NCI-H510A treated with DMSO at 0.1 percent for 48 hours (cell line): ENCODE results near the gene ID2.

Experiments used
- DNase-seq: peaks from one replicate; lab custom pipeline; 2025; lab: John Stamatoyannopoulos, UW

Gene ID2, protein sequence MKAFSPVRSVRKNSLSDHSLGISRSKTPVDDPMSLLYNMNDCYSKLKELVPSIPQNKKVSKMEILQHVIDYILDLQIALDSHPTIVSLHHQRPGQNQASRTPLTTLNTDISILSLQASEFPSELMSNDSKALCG

DNA sequence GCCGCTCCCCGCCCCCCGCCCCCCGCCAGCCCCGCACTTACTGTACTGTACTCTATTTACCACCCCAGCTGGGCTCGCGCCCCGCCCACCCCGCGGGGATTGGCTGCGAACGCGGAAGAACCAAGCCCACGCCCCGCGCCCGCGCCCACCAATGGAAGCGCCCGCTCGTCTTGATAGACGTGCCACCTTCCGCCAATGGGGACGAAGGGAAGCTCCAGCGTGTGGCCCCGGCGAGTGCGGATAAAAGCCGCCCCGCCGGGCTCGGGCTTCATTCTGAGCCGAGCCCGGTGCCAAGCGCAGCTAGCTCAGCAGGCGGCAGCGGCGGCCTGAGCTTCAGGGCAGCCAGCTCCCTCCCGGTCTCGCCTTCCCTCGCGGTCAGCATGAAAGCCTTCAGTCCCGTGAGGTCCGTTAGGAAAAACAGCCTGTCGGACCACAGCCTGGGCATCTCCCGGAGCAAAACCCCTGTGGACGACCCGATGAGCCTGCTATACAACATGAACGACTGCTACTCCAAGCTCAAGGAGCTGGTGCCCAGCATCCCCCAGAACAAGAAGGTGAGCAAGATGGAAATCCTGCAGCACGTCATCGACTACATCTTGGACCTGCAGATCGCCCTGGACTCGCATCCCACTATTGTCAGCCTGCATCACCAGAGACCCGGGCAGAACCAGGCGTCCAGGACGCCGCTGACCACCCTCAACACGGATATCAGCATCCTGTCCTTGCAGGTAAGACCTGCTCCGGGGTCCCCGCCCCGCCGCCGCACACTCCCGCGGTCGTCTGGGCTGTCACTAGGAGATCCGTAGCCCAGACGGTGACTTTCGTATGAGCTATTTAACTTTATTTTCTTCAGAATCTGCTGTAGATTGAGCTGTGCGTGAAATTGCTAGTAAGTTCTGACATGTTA lies at the start of gene ID2:
Gene ID2 (plus strand): TSS at position 271 of the 907 bp plus-strand sequence. CDS start 110 bp downstream, at position 381.
- DNase-seq: peak; percentile 95

DNA sequence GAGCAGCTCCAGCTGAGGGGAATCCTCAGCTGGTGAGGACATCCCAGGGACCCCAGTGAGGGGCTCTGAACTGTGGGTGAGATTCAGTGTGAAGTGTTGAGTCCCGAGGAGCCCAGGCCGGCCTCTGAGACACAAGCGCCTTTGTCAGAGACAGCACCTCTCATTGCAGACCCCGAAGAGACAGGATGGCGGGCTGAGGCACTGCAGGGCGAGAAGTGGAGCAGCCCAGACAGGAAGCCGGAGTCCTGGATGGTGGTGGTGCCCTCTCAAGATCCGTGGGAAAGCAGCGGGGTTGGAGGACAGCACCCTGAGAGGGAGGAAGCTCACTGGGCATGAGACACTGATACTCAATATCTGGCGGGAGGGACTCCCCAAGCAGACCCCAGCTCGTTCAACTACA lies 49.1 kb upstream of the ID2 start:
- no peak for DNase-seq

DNA sequence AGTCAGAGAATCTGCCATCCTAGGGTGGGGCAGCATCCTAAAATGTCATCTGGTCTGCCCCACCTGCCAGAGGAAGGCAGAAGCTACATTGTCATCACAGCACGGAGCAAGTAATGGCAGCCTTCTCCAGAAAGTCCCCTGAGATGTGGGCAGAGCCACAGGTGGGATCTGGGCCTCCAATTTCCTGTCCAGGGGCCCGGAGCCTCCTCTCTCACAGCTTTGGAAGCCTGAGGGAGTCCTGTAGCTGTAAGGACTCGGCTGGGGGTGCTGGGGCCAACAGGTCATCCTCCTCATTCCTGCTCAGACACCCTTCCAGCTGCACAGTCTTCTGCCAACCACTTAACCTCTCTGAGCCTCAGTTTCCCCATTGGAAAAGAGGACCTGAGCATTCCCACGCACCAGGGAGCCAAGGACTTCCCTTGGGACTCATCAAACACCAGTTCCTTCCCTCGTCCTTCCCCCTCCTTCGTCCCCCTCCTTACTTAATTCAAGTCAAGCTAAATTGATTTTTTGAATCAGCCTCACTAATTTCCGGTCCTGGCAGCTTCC lies 48.6 kb upstream of the ID2 start:
- DNase-seq: no peak

DNA sequence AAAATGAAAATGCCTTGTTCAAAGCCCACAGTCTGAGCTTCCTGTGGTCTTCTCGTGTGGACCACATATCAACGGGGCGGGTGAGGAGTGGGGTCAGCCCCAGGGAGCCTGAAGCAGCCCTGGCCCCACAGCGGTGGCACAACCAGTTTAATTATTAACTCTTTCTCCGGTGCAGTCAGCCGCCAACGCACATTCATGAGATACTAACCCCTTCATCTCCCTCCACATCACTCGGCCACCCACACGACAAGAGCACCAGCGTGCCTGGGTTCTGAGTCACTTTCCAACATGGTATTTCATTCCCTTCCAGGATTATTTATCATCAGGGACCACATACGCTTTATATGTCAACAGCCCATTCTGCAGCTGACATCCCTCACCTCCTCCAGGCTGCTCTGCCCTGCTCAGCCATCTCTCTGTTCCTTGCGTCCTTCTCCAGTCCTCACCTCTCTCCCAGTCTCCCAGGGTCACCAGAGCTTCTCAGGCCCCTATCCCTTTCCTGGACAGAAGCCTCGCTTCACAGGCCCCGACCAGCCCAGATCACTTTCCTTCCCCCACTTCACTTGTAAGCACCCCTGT lies 48.0 kb upstream of the ID2 start:
- DNase-seq: no peak

DNA sequence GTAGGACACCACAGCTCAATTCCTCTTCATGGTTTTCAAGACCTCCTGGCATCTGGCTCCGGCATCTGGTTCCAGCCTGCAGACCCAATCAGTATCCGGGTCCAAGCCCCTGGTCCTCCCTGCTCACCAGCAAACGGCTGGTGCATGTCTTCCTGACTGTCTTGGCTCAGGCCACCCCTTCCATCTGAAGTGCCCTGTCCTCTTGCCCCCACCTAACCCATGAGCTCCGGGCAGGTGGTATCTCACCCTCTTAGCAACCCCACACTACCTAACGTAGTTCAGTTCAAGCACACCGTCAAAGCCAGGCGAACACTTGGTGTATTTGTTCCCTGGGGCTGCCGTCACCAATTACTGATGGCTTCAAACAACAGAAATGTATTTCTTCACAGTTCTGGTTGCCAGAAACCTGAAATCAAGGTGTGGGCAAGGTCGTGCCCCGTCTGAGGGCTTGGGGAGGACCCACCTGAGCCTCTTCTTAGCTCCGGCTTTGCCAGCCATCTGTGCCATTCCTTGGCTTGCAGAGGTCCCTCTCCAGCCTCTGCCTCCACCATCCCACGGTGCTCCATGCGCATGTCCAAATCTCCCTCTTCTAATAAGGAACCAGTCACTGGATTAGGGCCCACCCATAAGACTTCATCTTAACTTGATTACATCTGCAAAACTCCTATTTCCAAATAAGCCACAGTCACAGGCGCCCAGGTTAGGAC lies 47.2 kb upstream of the ID2 start:
- DNase-seq: no peak

DNA sequence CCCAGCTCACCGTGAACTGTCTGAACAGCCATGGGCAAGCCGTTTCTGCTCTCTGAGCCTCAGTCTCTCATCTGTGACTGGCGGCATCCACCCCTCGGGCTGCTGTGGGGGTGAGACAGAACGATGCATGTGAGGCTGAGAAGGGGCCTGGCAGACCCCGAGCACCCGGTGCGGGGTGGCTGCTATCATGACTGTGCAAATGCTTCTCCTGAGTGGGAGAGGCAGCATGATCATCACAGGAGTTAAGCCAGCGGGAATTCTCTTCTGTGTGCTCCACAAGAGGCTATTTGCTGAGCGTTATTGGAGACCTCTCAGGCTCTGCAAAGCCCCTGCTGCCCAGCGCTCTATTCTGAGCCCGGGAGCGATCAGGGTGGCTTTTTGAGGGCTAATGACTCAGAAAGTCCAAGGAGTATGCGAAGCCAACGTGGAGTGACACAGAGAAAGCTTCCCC lies 45.8 kb upstream of the ID2 start:
- DNase-seq: no peak

DNA sequence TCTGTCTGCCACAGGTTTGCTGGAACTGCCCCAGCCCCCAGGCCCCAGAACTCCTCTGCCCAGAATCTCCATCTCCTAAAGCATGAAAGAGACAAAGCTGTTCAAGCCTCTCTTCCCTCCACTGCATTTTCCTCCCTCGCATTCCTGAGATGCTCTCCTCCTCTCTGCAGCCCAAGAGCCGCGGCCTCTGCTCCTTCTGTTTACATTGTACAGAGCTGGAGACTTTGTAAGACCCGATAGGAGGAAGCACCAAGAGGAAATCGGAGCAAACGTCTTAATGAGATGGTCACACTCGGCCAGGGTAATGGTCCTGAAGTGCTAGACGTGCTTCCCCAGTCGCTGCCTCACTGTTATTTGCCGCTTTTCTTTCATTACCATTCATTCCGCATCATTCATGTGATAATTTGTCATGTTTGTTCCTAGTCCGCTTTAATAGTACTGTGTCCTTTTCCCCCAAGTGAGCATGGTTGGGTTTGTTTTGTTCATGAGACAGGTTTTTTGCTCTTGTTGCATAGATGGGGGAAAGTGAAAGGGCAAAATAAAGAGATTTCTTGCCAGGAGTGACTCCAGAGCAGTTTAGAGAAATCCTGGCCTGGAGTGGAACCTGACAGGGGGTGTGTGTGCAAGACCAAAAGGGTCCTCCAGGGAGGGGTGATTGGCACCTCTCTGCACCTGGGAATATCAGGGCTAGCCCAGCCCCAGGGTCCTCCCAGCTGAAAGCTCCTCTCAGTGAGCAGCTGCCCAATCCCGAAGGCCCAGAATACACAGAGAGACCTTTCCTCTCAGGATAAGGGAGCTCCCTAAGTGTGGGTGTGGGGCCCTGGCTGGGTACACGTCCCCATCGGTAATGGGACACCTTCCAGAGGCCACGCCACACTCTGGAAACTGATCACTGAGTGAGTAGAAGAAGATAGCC lies 44.9 kb upstream of the ID2 start:
- DNase-seq: no peak

DNA sequence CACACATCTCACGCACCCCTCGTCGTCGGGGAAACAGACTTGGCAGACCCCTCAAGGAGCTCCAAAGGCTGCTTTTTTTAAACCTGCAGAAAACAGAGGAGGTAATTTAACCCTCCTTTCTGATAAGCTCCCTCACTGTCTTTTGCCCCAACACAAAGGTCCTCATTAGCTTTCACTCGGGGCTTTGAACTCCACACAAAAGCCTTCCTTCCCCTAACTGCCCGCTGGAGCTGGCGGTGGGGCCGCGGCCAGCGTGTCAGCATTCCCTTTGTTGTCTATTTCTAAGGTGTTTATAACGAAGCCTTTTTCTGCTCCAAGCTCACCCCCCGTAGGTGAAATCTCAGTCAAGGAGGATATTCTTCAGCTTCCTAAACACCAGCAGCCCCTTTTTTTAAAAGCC lies 43.5 kb upstream of the ID2 start:
- no peak for DNase-seq

DNA sequence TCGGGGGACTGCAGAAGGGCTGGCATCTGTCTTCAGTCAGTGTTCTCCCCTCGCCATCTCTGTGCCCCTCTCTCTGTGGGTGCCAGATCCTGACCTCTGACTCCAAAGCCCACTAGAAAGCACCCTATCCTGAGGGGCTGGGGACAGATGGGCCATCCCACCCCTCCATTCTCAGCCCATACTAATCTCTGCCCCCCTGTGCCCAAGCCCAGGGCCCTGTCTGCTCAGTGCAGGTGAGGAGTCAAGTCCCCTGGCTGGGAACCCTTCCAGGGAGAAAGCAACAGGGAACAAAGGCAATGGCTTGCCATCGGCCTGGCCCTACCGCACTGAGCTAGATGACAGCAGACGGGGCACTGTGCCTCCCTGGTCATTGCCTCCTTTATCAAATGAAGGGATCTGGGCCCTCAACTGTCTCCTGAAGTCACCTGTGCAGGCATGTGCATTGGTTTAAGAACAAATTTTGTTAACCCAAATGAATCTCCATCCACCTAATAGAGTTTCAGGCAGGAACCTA lies 42.7 kb upstream of the ID2 start:
- no peak for DNase-seq

DNA sequence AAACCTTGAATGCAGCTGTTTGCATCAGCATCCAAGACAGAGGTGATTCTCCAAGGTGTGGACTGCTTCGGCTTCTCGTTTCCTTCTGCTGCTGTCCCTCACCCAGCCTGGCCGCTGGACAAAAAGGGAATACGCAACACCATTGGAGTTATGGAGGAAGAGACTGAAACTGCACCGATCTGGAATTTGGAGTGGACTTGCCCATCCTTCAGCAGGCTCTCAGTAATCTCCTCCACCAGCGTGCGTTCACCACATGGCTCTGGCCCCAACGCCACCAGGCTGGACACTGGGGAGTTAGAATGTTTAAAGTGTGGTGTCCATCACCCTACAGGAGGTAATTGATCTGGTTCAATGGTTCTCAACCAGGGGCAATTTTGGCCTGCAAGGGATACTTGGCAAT lies 41.4 kb upstream of the ID2 start:
- no peak for DNase-seq

DNA sequence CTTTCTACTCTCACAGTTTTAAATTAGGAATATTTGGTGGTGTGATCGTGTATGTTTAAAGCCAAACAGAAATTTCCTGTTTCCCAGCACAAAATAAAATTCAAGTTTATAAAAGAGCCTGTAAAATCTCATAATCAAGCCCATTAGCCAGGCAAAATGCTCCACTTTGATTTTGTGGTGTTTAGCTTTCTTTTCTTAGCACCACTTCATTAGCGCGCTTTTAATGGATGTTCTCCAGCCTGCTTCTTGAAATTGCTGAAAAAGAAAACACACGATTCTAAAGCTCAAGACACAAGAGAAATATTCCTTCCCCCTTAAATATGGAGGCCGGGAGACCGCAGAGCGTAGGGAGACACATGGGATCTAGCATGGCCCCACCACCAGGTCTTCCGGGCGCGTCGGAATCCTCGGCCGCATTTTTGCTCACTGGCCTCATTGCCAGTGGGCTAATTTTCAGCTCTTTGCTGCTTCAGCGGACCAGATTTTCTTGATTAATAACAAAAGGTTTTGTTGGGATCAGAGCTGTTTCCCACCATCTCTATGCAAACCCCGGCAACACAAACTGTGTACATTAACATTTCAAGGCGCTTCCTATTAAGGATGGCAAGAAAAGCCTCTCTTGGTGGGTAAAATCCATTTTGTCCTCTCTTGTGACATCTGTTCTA lies 40.4 kb upstream of the ID2 start:
- DNase-seq: no peak

DNA sequence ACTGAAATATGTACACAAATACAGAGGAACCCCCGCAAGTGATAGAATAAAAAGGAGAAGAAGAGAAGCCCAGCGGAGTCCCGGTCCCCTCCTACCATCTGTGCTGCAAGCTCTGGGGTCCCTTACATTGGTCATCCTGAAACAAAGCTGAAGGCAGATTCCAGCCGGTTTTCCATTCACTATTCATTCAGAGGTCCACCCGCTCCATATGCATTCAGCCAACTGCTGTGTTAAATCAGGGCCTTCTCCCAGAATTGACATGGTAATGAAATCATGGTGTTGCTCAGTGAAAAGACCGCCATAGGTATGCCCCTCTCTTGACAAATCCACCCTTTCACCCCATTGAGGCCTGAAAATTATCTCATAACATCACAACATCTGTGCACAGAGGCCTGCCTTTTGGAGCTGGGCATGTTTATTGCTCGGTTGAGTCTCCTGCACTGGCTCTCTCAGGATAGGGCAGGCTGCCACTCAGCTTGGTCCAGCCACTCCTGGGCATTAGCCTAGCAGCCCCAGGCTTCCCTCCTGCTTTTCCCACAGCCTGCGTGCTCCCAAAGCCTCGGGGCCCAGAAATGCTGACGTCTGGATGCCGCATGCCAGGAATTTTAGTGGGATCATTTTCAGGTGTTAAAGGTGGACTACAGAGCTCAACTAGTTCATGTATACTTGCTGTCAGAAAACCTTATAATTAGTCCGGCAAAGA lies 39.3 kb upstream of the ID2 start:
- DNase-seq: no peak

DNA sequence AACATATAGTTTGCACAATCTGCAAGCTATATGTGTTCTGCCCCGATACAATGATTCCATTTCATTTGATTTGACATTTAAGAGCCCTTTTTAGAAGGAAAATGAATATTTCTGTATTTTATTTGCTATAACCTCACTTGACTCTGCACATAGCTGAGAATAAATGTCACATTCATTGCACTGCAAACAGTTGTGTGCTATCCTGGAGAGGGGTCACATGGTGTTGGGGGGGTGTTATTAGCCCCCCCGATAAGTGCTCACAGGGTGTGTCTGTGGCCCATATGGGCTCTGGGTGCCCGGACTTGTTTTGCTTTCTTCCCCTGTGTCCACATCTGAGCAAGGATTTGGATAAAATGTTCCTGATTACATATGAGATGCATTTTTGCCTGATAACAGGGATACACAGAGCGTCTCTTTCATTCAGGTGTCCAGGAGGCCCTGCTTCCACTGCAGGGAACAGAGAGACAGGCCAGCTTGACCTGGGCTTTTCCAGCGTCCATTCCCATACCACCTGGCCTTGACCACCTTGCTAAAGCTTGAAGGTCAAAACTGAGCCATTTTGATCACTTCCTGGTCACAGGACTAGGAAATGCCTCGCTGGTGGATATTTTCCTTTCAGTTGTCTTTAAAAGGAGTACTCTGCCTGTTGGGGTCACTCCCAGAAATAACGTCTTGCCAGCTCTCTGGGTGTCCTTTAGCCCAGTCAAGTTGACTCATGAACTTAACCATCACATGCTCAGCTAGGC lies 38.4 kb upstream of the ID2 start:
- DNase-seq: no peak

DNA sequence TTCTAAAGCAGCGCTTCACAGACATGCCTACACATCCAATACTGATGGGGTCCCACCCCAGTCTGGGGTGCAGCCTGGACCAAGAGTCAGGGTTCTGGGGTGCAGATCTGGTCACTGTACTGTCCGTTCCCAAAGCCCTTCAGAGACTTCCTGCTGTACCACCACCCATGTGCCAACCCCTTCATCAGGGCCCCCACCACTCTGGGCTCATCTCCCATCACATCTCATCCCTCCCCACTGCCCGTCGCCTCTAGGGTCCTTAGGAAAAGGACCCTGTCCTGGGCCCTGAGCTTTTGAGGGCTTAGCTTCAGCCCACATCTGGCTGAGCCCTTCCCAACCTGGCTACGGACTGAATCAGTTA lies 37.9 kb upstream of the ID2 start:
- no peak for DNase-seq

DNA sequence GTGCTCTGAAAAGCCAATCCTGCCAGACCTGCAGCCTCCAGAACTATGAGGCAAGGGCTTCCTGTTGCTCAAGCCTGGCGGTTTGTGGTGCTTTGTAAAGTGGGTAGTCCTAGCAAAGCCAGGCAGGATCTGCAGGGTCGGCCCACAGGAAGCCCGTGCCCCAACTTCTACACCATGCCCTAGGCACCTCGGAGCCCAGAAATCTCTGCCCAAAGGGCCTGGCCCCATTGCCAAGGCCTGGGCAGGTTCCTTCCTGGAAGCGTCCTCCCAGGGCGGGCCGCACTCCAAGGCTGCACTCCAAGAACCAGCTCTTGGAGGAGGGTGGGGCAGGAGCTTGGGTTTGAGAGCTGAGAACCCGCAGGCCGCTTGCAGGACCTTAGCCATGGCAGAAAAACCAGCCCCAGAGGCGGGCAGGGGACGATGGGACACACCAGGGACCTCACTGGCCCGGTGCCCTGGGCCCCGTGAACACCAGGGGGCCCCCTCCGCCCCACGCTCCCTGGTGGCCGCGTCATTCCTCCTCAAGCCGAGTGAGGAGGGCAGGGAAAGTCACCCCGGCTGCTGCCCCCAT lies 37.2 kb upstream of the ID2 start:
- DNase-seq: no peak

DNA sequence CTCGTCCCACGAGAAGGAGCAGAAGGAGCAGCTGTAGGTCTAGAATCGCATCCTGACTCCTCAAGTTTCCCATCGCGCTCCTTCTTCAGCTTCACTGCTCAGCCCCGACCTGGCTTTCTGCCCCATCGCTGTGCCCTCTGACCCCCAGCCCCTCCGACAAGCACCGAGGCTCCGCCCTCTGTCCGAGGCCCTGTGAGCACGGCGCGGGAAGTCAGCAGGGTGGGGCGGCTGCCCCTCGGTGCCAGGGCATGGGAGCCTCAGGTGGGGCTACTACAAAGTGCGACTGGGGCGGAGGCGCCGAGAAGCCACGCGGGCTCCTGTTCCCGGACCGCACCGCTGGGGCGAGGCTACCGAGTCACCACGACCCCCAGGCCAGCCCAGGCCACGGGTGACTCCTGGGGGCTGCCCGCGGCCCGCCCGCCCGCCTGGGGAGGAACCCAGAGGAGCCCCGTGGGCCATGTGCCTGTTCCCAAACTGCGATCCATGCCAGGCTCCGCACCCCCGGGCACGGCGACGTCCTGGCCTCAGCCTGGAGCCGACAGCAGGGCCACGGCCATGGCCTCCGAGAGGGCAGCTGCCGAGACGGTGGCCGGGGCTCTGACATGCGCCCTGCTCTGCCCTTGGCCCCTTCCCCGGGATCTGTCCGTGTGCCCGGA lies 36.6 kb upstream of the ID2 start:
- no peak for DNase-seq

DNA sequence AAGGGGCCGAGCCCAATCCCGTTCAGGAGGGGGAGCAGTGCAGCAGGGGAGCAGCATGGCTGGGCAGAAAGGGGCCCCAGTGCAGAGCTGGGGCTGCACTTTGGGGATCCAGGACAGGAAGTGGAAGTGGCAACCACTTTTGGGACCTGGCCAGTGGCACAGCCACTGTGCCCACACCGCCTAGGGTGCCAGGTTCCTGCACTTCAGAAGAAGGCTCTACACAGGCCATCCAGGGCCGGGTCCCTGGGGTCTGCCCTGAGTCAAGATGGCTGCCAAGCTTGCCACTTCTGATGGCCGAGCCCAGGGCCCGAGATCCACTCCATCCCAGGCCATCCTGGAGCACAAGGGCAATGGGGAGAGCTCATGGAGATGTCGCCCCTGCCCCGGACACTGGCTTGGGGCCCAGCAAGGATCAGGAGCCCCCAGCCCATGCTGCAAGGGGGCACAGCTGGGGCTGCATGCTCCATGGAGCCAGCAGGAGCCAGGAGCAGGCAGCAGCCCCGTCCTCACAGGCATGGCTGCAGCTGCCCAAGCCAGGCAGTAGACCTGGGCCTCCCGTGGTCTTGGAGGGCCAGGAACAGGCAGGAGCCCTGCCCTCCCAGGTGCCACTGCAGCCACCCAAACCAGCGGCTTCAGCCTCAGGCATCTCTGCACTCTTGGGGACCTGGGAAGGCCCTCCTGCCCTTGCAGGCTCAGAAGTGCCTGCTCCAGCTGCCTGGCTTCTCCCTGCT lies 35.0 kb upstream of the ID2 start:
- no peak for DNase-seq

DNA sequence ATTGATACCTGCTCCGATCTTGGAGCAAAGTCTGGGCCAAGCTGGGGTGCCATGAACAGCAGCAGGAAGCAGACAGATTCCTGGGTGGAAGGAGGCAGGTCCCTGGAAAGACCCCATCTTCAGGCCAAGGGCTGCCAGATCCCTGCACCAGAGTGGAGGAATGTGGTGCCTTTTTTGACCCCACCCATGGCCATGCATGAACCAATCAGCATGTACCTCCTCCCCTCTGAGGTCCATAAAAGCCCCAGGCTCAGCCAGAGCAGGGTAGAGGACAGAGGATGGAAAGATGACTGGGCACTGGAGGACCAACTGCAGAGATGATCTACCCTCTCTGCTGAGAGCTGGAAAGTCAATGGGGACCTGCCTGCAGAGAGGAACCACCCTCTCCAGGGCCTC lies 34.4 kb upstream of the ID2 start:
- DNase-seq: no peak
